A549 (cell line): ENCODE data around the gene AMY2B.

Experiments
- BHLHE40 ChIP-seq: IDR thresholded peaks from 2 replicates; pipeline ENCODE4 v1.6.1; 2012; ENCODE audit warnings: low read depth, low read length, inconsistent platforms
- CTCF ChIP-seq: fragments of >200 bp; sonication (Bioruptor Twin); formaldehyde crosslinking; IDR thresholded peaks from 3 replicates; pipeline ENCODE4 v1.5.1; 2016
- EP300 ChIP-seq, 2 experiments: fragments of >200 bp; sonication (Bioruptor Twin); formaldehyde crosslinking; IDR thresholded peaks; 2 replicates in 1 of 2; 3 replicates in 1 of 2; pipeline ENCODE4 v1.6.1; 2016 to 2017
- HMGXB4 ChIP-seq: fragments of 250-450 bp; sonication (Bioruptor Pico); IDR thresholded peaks from 2 replicates; pipeline ENCODE4 v1.5.0; 2021; ENCODE audit warnings: mild to moderate bottlenecking, moderate library complexity, borderline replicate concordance
- HOXA7 ChIP-seq: fragments of 250-450 bp; sonication (Bioruptor Pico); IDR thresholded peaks from 2 replicates; pipeline ENCODE4 v1.5.0; 2020; ENCODE audit warnings: mild to moderate bottlenecking, moderate library complexity
- JUN ChIP-seq, 2 experiments: fragments of >200 bp; sonication (Bioruptor Twin); formaldehyde crosslinking; IDR thresholded peaks; 2 replicates in 1 of 2; 3 replicates in 1 of 2; pipeline ENCODE4 v1.6.1; 2016 to 2017
- KDM1A ChIP-seq: fragments of 200-600 bp; sonication (generic); IDR thresholded peaks from 2 replicates; pipeline ENCODE4 v1.6.1; 2016; ENCODE audit warnings: low read depth, mild to moderate bottlenecking
- MAX ChIP-seq: IDR thresholded peaks from 2 replicates; pipeline ENCODE4 v1.6.1; 2012
- POLR2A ChIP-seq: IDR thresholded peaks from 2 replicates; pipeline ENCODE4 v1.6.1; 2012; ENCODE audit warnings: mild to moderate bottlenecking, low read length
- RCOR1 ChIP-seq: fragments of 150-350 bp; IDR thresholded peaks from 2 replicates; pipeline ENCODE4 v1.6.1; 2014; ENCODE audit warnings: antibody characterized with exemption, low read length, low read depth
- SMC3 ChIP-seq: fragments of >200 bp; sonication (Bioruptor Twin); formaldehyde crosslinking; IDR thresholded peaks from 3 replicates; pipeline ENCODE4 v1.6.1; 2018; ENCODE audit warnings: inconsistent platforms

- no peak for TF ChIP-seq RCOR1
- TF ChIP-seq CTCF: no peak
- TF ChIP-seq EP300 (IDR thresholded peaks at IDR 0.05): no peak
- TF ChIP-seq MAX: no peak
- no peak for TF ChIP-seq POLR2A
- no peak for TF ChIP-seq HOXA7
- no peak for TF ChIP-seq JUN (IDR thresholded peaks at IDR 0.05)
- no peak for TF ChIP-seq KDM1A
- TF ChIP-seq SMC3: no peak
- TF ChIP-seq BHLHE40: no peak
- no peak for TF ChIP-seq HMGXB4 (CRISPR knock-in tag)
Observed at GRCh38 chr1:103529746-103530145, 41.6 kb upstream of the AMY2B start.
